ENCODE results near the gene IL10RA. TPM values are rescaled to one million over a fixed set of nuclear protein-coding genes. Genes with fewer than 3 reads are reported as not detected.
A peak's percentile ranks its signal among the peaks of the same experiment; 100 is the strongest.
"Not testable (repeated sequence)": the region's sequence is repeated elsewhere in the genome, so short reads cannot be mapped to it uniquely, and the experiment has no call there.

Gene IL10RA
- total RNA-seq, 2 experiments from 2014 or later: 247 to 260 TPM

- Mint-ChIP-seq H3K4me3 (peak overlapping the region; percentile 7), H3K27ac (peak overlapping the region; percentile 75), H3K36me3 (peaks cover 7% of the 10 kb centered on the region), H3K4me1 (peaks cover 62% of the 10 kb centered on the region), H3K27me3 (no peaks in the 10 kb centered on the region), H3K9me3 (ENCODE audit: low read depth) (no peaks in the 10 kb centered on the region)
- DNase-seq: peak; percentile 70
- peak; percentile 67 for ATAC-seq
- CTCF ChIA-PET: interaction anchor here (1.0 to 12.3 kb wide), 6 partner anchors 9 to 83 kb away, joined by 3 to 131 read pairs (median 4); no protein-coding TSS in a partner anchor
Observed at GRCh38 chr11:117970400-117971024, 15.7 kb upstream of the IL10RA start.

- Mint-ChIP-seq H3K9me3 (ENCODE audit: low read depth) (no peaks in the 10 kb centered on the region), H3K36me3 (peaks cover 15% of the 10 kb centered on the region), H3K27me3 (no peaks in the 10 kb centered on the region), H3K4me1 (peaks cover 78% of the 10 kb centered on the region), H3K27ac (no peak overlapping the region), H3K4me3 (no peak overlapping the region)
- CTCF ChIA-PET: interaction anchor here (1.4 to 39.2 kb wide), 3 partner anchors 8 to 23 kb away, joined by 4 to 459 read pairs (median 32); partner anchors contain the start of gene IL10RA
- ATAC-seq (no peak), DNase-seq (no peak)
Observed at GRCh38 chr11:117972044-117972443, 14.2 kb upstream of the IL10RA start.

GRCh38 chr11:117972629-117973502 lies 13.3 kb upstream of the IL10RA start:
- Mint-ChIP-seq H3K4me1 (peaks cover 85% of the 10 kb centered on the region), H3K36me3 (peaks cover 22% of the 10 kb centered on the region), H3K27me3 (no peaks in the 10 kb centered on the region), H3K9me3 (ENCODE audit: low read depth) (no peaks in the 10 kb centered on the region), H3K27ac (peak overlapping the region; percentile 12), H3K4me3 (no peak overlapping the region)
- CTCF ChIA-PET: interaction anchor here (2.8 to 39.2 kb wide), 3 partner anchors 14 to 81 kb away, joined by 6 to 459 read pairs (median 32); partner anchors contain the start of gene IL10RA
- ATAC-seq (no peak), DNase-seq (no peak)

- peaks cover 24% of the 10 kb centered on the region for H3K36me3 Mint-ChIP-seq
- H3K27ac Mint-ChIP-seq: peak overlapping the region; percentile 12
- H3K9me3 Mint-ChIP-seq (ENCODE audit: low read depth): no peaks in the 10 kb centered on the region
- DNase-seq: no peak
- H3K27me3 Mint-ChIP-seq: no peaks in the 10 kb centered on the region
- H3K4me1 Mint-ChIP-seq: peaks cover 86% of the 10 kb centered on the region
- ATAC-seq: no peak
- CTCF ChIA-PET: interaction anchor here (1.4 to 39.2 kb wide), 4 partner anchors 7 to 80 kb away, joined by 5 to 459 read pairs (median 19); partner anchors contain the start of gene IL10RA
- no peak overlapping the region for H3K4me3 Mint-ChIP-seq
Observed at GRCh38 chr11:117973503-117973860, 12.7 kb upstream of the IL10RA start.

GRCh38 chr11:117976445-117976844 lies 9.7 kb upstream of the IL10RA start:
- peak overlapping the region; percentile 71 for H3K27ac Mint-ChIP-seq
- DNase-seq (no peak), ATAC-seq (no peak)
- CTCF ChIA-PET: interaction anchor here (1.5 to 39.2 kb wide), 3 partner anchors 10 to 28 kb away, joined by 3 to 459 read pairs (median 32); partner anchors contain the start of gene IL10RA
- no peaks in the 10 kb centered on the region for H3K9me3 Mint-ChIP-seq (ENCODE audit: low read depth)
- no peak overlapping the region for H3K4me3 Mint-ChIP-seq
- no peaks in the 10 kb centered on the region for H3K27me3 Mint-ChIP-seq
- peaks cover 30% of the 10 kb centered on the region for H3K36me3 Mint-ChIP-seq
- H3K4me1 Mint-ChIP-seq: peaks cover 80% of the 10 kb centered on the region

DNA sequence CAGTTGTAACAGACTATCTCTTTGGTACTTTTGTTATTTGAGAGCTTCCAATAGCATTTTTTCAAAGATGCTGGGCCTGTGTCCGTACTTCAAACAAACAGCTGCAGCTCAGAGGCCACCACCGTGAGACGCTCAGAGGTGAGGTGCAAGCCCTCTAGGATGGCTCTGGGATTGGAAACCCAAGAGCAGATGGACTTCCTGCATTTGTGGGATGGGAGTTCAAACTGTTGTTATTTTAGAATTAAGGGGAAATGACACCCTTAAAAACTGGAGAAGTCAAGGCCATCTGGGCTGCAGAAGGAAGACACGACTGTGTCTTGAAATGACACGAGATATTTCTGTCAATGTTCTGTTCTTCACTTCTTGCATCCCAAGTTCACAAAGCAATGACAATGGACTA lies 9.2 kb upstream of the IL10RA start:
- H3K27ac Mint-ChIP-seq: peak overlapping the region; percentile 71
- CTCF ChIA-PET: interaction anchor here (1.5 to 39.2 kb wide), 3 partner anchors 10 to 28 kb away, joined by 3 to 459 read pairs (median 32); partner anchors contain the start of gene IL10RA
- no peaks in the 10 kb centered on the region for H3K27me3 Mint-ChIP-seq
- DNase-seq (no peak), ATAC-seq (no peak)
- H3K36me3 Mint-ChIP-seq: peaks cover 34% of the 10 kb centered on the region
- no peak overlapping the region for H3K4me3 Mint-ChIP-seq
- peaks cover 81% of the 10 kb centered on the region for H3K4me1 Mint-ChIP-seq
- H3K9me3 Mint-ChIP-seq (ENCODE audit: low read depth): no peaks in the 10 kb centered on the region

DNA sequence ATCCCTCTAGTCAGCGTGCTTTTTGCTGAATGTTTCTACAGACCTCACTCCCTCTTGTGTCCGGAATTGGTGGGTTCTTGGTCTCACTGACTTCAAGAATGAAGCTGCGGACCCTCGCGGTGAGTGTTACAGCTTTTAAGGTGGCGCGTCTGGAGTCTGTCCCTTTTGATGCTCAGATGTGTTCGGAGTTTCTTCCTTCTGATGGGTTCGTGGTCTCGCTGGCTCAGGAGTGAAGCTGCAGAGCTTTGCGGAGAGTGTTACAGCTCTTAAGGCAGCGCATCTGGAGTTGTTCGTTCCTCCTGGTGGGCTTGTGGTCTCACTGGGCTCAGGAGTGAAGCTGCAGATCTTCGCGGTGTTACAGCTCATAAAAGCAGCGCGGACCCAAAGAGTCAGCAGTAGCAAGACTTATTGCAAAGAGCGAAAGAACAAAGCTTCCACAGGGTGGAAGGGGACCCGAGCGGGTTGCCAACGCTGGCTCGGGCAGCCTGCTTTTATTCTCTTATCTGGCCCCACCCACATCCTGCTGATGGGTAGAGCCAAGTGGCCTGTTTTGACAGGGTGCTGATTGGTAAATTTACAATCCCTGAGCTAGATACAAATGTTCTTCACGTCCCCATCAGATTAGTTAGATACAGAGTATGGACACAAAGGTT lies 8.5 kb upstream of the IL10RA start:
- DNase-seq; H3K27me3 Mint-ChIP-seq; H3K9me3 Mint-ChIP-seq (ENCODE audit: low read depth); ATAC-seq: not testable (repeated sequence)
- H3K36me3 Mint-ChIP-seq: peaks cover 33% of the 10 kb centered on the region
- CTCF ChIA-PET: interaction anchor here (1.5 to 39.2 kb wide), 3 partner anchors 29 to 76 kb away, joined by 3 to 459 read pairs (median 11); no protein-coding TSS in a partner anchor
- peak overlapping the region; percentile 69 for H3K27ac Mint-ChIP-seq
- H3K4me3 Mint-ChIP-seq: peak overlapping the region; percentile 40
- H3K4me1 Mint-ChIP-seq: peaks cover 77% of the 10 kb centered on the region

GRCh38 chr11:117978291-117978910 lies 7.8 kb upstream of the IL10RA start:
- peak overlapping the region; percentile 69 for H3K27ac Mint-ChIP-seq
- H3K9me3 Mint-ChIP-seq (ENCODE audit: low read depth); ATAC-seq; H3K4me3 Mint-ChIP-seq; H3K27me3 Mint-ChIP-seq; DNase-seq: not testable (repeated sequence)
- peaks cover 36% of the 10 kb centered on the region for H3K36me3 Mint-ChIP-seq
- CTCF ChIA-PET: interaction anchor here (0.9 to 39.2 kb wide), 6 partner anchors 9 to 75 kb away, joined by 3 to 459 read pairs (median 6); no protein-coding TSS in a partner anchor
- peaks cover 77% of the 10 kb centered on the region for H3K4me1 Mint-ChIP-seq

DNA sequence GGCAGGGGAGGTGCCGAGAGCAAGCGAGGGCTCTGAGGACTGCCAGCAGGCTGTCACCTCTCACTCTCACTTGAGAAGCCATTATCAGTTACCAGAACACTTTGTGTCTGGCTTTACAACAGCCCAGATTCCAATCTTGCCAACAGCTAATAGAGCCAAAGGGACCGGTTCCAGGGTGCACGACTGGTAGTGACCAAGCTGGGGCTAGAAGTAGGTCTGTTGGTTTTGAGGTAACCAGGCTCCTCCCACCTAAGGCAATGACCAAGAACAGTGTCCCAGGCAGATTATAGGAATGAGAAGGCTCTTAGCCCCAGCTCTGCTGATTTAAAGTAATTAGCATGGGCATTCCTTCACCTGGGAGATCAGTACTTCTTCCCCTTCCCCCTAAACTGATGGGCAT lies 7.2 kb upstream of the IL10RA start:
- ATAC-seq (no peak), DNase-seq (no peak)
- peak overlapping the region; percentile 74 for H3K27ac Mint-ChIP-seq
- peaks cover 42% of the 10 kb centered on the region for H3K36me3 Mint-ChIP-seq
- peaks cover 79% of the 10 kb centered on the region for H3K4me1 Mint-ChIP-seq
- CTCF ChIA-PET: interaction anchor here (0.9 to 39.2 kb wide), 6 partner anchors 9 to 75 kb away, joined by 3 to 459 read pairs (median 6); no protein-coding TSS in a partner anchor
- no peaks in the 10 kb centered on the region for H3K27me3 Mint-ChIP-seq
- H3K4me3 Mint-ChIP-seq: no peak overlapping the region
- no peaks in the 10 kb centered on the region for H3K9me3 Mint-ChIP-seq (ENCODE audit: low read depth)

GRCh38 chr11:117979481-117980211 lies 6.5 kb upstream of the IL10RA start:
- peaks cover 80% of the 10 kb centered on the region for H3K4me1 Mint-ChIP-seq
- ATAC-seq (peak; percentile 37), DNase-seq (no peak)
- H3K36me3 Mint-ChIP-seq: peaks cover 47% of the 10 kb centered on the region
- CTCF ChIA-PET: interaction anchor here (0.9 to 39.2 kb wide), 8 partner anchors 8 to 163 kb away, joined by 3 to 459 read pairs (median 4); no protein-coding TSS in a partner anchor
- peak overlapping the region; percentile 74 for H3K27ac Mint-ChIP-seq
- no peaks in the 10 kb centered on the region for H3K27me3 Mint-ChIP-seq
- no peak overlapping the region for H3K4me3 Mint-ChIP-seq
- H3K9me3 Mint-ChIP-seq (ENCODE audit: low read depth): no peaks in the 10 kb centered on the region

GRCh38 chr11:117980280-117980679 lies 5.9 kb upstream of the IL10RA start:
- DNase-seq (no peak), ATAC-seq (peak; percentile 13)
- CTCF ChIA-PET: interaction anchor here (0.7 to 39.2 kb wide), 6 partner anchors 9 to 163 kb away, joined by 3 to 459 read pairs (median 4); no protein-coding TSS in a partner anchor
- H3K27ac Mint-ChIP-seq: peak overlapping the region; percentile 74
- no peaks in the 10 kb centered on the region for H3K9me3 Mint-ChIP-seq (ENCODE audit: low read depth)
- H3K4me1 Mint-ChIP-seq: peaks cover 83% of the 10 kb centered on the region
- no peak overlapping the region for H3K4me3 Mint-ChIP-seq
- H3K36me3 Mint-ChIP-seq: peaks cover 53% of the 10 kb centered on the region
- H3K27me3 Mint-ChIP-seq: no peaks in the 10 kb centered on the region

DNA sequence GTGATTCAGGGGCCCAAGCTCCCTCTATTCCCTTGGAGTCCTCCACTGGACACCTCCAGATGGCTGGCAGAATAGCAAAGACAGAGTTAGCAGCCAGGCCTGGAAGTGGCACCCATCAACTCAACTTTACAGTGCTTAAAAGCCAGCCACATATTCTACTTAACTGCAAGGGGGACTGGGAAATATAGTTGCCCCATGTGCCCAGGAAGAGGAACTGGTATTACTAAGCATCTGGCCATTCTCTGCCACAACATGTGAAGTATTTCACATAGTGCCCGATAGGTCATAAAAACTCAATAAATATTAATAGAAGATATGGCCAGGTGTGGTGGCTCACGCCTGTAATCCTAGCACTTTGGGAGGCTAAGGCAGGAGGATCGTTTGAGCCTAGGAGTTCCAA lies 5.5 kb upstream of the IL10RA start:
- CTCF ChIA-PET: interaction anchor here (0.7 to 39.2 kb wide), 6 partner anchors 10 to 164 kb away, joined by 3 to 459 read pairs (median 4); no protein-coding TSS in a partner anchor
- Mint-ChIP-seq H3K36me3 (peaks cover 53% of the 10 kb centered on the region), H3K9me3 (ENCODE audit: low read depth) (no peaks in the 10 kb centered on the region), H3K4me3 (no peak overlapping the region), H3K27me3 (no peaks in the 10 kb centered on the region), H3K4me1 (peaks cover 80% of the 10 kb centered on the region), H3K27ac (peak overlapping the region; percentile 74)
- no peak for ATAC-seq
- DNase-seq: no peak
